HepG2 (cell line): ENCODE measurements around the gene ZNF414. TPM values are rescaled to one million over a fixed set of nuclear protein-coding genes. Genes with fewer than 3 reads are reported as not detected.
A peak's percentile ranks its signal among the peaks of the same experiment; 100 is the strongest.

Experiments
- AFF4 ChIP-seq: sonication (generic); formaldehyde crosslinking; IDR thresholded peaks from 2 replicates; pipeline ENCODE4 v1.4.0; 2020; ENCODE audit warnings: missing genetic modification reagents
- HDAC6 ChIP-seq: fragments of 200-600 bp; sonication (generic); IDR thresholded peaks from 2 replicates; pipeline ENCODE4 v1.7.0; 2017; ENCODE audit warnings: mild to moderate bottlenecking, antibody characterized with exemption, low read length, low read depth
- JARID2 ChIP-seq: sonication (generic); formaldehyde crosslinking; IDR thresholded peaks from 2 replicates; pipeline ENCODE4 v1.8.1; 2023; ENCODE audit warnings: missing genetic modification reagents, inconsistent platforms; ENCODE audit not compliant: insufficient replicate concordance
- KDM5A ChIP-seq: fragments of 200-600 bp; sonication (generic); IDR thresholded peaks from 2 replicates; pipeline ENCODE4 v1.7.0; 2018; ENCODE audit warnings: antibody characterized with exemption, mild to moderate bottlenecking, low read length, borderline replicate concordance
- MEIS2 ChIP-seq: sonication (generic); formaldehyde crosslinking; IDR thresholded peaks from 2 replicates; pipeline ENCODE4 v1.9.0; 2021; ENCODE audit warnings: mild to moderate bottlenecking, missing genetic modification reagents
- RBAK ChIP-seq: sonication (generic); formaldehyde crosslinking; IDR thresholded peaks from 2 replicates; pipeline ENCODE4 v1.5.1; 2020; ENCODE audit warnings: mild to moderate bottlenecking, missing genetic modification reagents
- RBFOX2 ChIP-seq: fragments of 200-400 bp; formaldehyde crosslinking; IDR thresholded peaks from 2 replicates; pipeline ENCODE4 v1.6.1; 2017; ENCODE audit warnings: low read depth, mild to moderate bottlenecking, low read length
- SIX4 ChIP-seq: sonication (generic); formaldehyde crosslinking; IDR thresholded peaks from 2 replicates; pipeline ENCODE4 v1.4.0; 2020; ENCODE audit warnings: missing genetic modification reagents
- SP4 ChIP-seq: sonication (generic); formaldehyde crosslinking; IDR thresholded peaks from 2 replicates; pipeline ENCODE4 v1.8.1; 2023; ENCODE audit warnings: mild to moderate bottlenecking, missing genetic modification reagents
- SRSF4 ChIP-seq: fragments of 200-400 bp; formaldehyde crosslinking; IDR thresholded peaks from one replicate; pipeline ENCODE4 v1.6.1; 2018; ENCODE audit warnings: mild to moderate bottlenecking, low read depth, low read length, moderate library complexity; ENCODE audit not compliant: poor library complexity, severe bottlenecking
- TAF1 ChIP-seq: sonication (generic); formaldehyde crosslinking; IDR thresholded peaks from 2 replicates; pipeline ENCODE4 v1.4.0; 2020; ENCODE audit warnings: missing genetic modification reagents
- TAF15 ChIP-seq: fragments of 200-400 bp; formaldehyde crosslinking; IDR thresholded peaks from one replicate; pipeline ENCODE4 v1.6.1; 2018; ENCODE audit warnings: mild to moderate bottlenecking, low read depth, low read length; ENCODE audit not compliant: poor library complexity, severe bottlenecking
- THAP11 ChIP-seq: IDR thresholded peaks from 2 replicates; pipeline ENCODE4 v1.6.1; 2016; ENCODE audit warnings: missing biosample characterization, missing genetic modification reagents
- ZNF143 ChIP-seq: sonication (generic); formaldehyde crosslinking; IDR thresholded peaks from 2 replicates; pipeline ENCODE4 v1.4.0; 2020; ENCODE audit warnings: missing genetic modification reagents
- ZNF784 ChIP-seq: sonication (generic); formaldehyde crosslinking; IDR thresholded peaks from 2 replicates; pipeline ENCODE4 v1.5.1; 2020; ENCODE audit warnings: missing genetic modification reagents, mild to moderate bottlenecking, borderline replicate concordance
- polyA plus RNA-seq, 8 experiments: library from polyadenylated mRNA; depleted of rRNA in 3 of 8; stranded (reverse) in 7 of 8; unstranded in 1 of 8; fragments of >200 nt; fragmentation: Illumina TruSeq in 4 of 8; extraction: Trizol in 4 of 8; gene quantifications; 2 replicates each; pipeline versions ENCODE4 v1.2.1 to v1.2.3, GENCODE V29; 2011 to 2016; ENCODE audit warnings: low read depth in 4 of 8, missing spikeins in 1 of 8, mixed read lengths in 1 of 8; ENCODE audit not compliant: insufficient read depth in 1 of 8
- total RNA-seq, 5 experiments: library from RNA; depleted of rRNA; stranded (reverse); fragments of >200 nt; fragmentation: Illumina TruSeq; extraction: Trizol; gene quantifications; 2 replicates each; pipeline ENCODE4 v1.2.3, GENCODE V29; 2016; ENCODE audit warnings: low read depth in 1 of 5

Gene ZNF414
- total and polyA plus RNA-seq, 2 of the 13 experiments (the other 11 are each of a cell fraction or from before 2014, with no cell fraction given) = 2.5 to 4.0 TPM

GRCh38 chr19:8526345-8527091 is 12.6 kb upstream of the ZNF414 start (continued):
- TF ChIP-seq TAF1 (CRISPR knock-in tag) (peak; percentile 50; the same call in 1 of the 2 replicates), KDM5A (peak; percentile 6; the same call in 1 of the 2 replicates), THAP11 (CRISPR knock-in tag) (0 out of 2 replicates have a peak, but pooled peaks have one; percentile 39), HDAC6 (no peak), MEIS2 (peak; percentile 24; the same call in 1 of the 2 replicates), RBAK (CRISPR knock-in tag) (no peak), AFF4 (no peak), JARID2 (CRISPR knock-in tag) (no peak), SIX4 (CRISPR knock-in tag) (no peak), ZNF784 (no peak), ZNF143 (no peak), SP4 (CRISPR knock-in tag) (no peak), TAF15 (no peak), SRSF4 (no peak), RBFOX2 (peak; percentile 81)
